Right lobe of liver (tissue), 6 donors: ENCODE results near the gene ENO3. TPM values are rescaled to one million over a fixed set of nuclear protein-coding genes. Genes with fewer than 3 reads are reported as not detected.
A peak's percentile ranks its signal among the peaks of the same experiment; 100 is the strongest.
"Not testable (repeated sequence)": the region's sequence is repeated elsewhere in the genome, so short reads cannot be mapped to it uniquely, and the experiment has no call there.

Source experiments
- ATAC-seq, 4 donors: fragments of 200-7000 bp; cut with Tn5 transposase; one replicate each; pipeline ENCODE4 v1.9.1; 2020; ENCODE audit warnings: mild to moderate bottlenecking in 4 of 4, moderate library complexity in 4 of 4
- DNase-seq, 3 donors: peaks; one replicate each; pipeline ENCODE4 v3.0.0-alpha.2; 2020
- H3K27ac ChIP-seq, 3 donors: fragments of 200-600 bp; one replicate each; pipeline ENCODE4 v1.8.0; 2022
- H3K27me3 ChIP-seq, 2 donors: fragments of 200-600 bp; one replicate each; pipeline ENCODE4 v1.8.0; 2022
- H3K36me3 ChIP-seq, 4 donors: fragments of 200-600 bp; sonication (generic) in 1 of 4; one replicate each; pipeline versions ENCODE4 v1.5.1 to v1.8.0; 2017 to 2022; ENCODE audit warnings: control low read depth in 1 of 4
- H3K4me1 ChIP-seq, 4 donors: fragments of 200-600 bp; sonication (generic) in 1 of 4; one replicate each; pipeline versions ENCODE4 v1.5.1 to v1.8.0; 2017 to 2022; ENCODE audit warnings: control low read depth in 1 of 4
- H3K4me3 ChIP-seq, 3 donors: fragments of 200-600 bp; one replicate each; pipeline ENCODE4 v1.8.0; 2022
- H3K9me3 ChIP-seq, 4 donors: fragments of 200-600 bp; sonication (generic) in 1 of 4; one replicate each; pipeline versions ENCODE4 v1.5.1 to v1.8.0; 2017 to 2022; ENCODE audit warnings: control low read depth in 1 of 4
- CTCF ChIP-seq, 4 donors: fragments of 200-600 bp in 3 of 4; fragments of 450-650 bp in 1 of 4; IDR thresholded peaks; one replicate each; pipeline versions ENCODE4 v1.5.1 to v1.8.0; 2016 to 2022; ENCODE audit warnings: antibody characterized with exemption in 4 of 4, mild to moderate bottlenecking in 2 of 4
- POLR2A ChIP-seq: fragments of 450-650 bp; IDR thresholded peaks from one replicate; pipeline ENCODE4 v1.6.1; 2017; ENCODE audit warnings: antibody characterized with exemption, mild to moderate bottlenecking
- WGBS: methylation state at CpG from one replicate; pipeline ENCODE4 v1.1.6; 2018; ENCODE audit warnings: low coverage, low lambda C conversion rate; ENCODE audit not compliant: insufficient coverage; ENCODE audit errors: missing lambda C conversion rate; 5-methylcytosine and 5-hydroxymethylcytosine counted together
- intact Hi-C, 2 donors: fragments of 100-400 bp; cut with DNase I; formaldehyde crosslinking; loops; one replicate each; pipeline versions ENCODE4 v1.11.2 to v1.14.1; 2022
- total RNA-seq, 6 experiments: library from RNA; depleted of rRNA in 2 of 6; stranded (reverse); fragments of >200 nt in 2 of 6; fragmentation: NEBNext Ultra II Directional in 3 of 6; extraction: Animal tissue kit (Norgen Biotek cat#: 25700) in 3 of 6; gene quantifications; one replicate each; pipeline versions ENCODE4 v1.1.0 to v1.2.4, GENCODE V29; 2016 to 2023
- donor health status: DM: no; HTN: yes; CAD: no.
- donor health status: DM: no; HTN: no; CAD: no.
- donor health status: DM: no; HTN: no; CAD: no.
- donor health status: DM: no; HTN: yes; CAD: no.
- donor health status: DM: no; HTN: yes; CAD: no.

ENO3 gene
- total RNA-seq, 6 experiments from 2014 or later: 54.7 to 69.8 (median 58.7) TPM

- Histone ChIP-seq H3K4me1 (peaks cover 0 to 27% (median 3%) of the 10 kb centered on the region in 4 donors), H3K27ac (peak overlapping the region; percentile 45 to 80 (median 78)), H3K27me3 (no peaks in the 10 kb centered on the region), H3K9me3 (no peaks in the 10 kb centered on the region), H3K36me3 (no peaks in the 10 kb centered on the region), H3K4me3 (peak overlapping the region in 1 of 3 donors; percentile 7)
- peak; percentile 75 to 86 (median 83) for DNase-seq
- intact Hi-C loops: no loop called here
- WGBS: 11% methylated on average over 10 of the region's 10 CpGs
- ATAC-seq: peak; percentile 91 to 95 (median 93)
- TF ChIP-seq CTCF (IDR thresholded peaks at IDR 0.05) (no peak), POLR2A (peak; percentile 45)
Measured at GRCh38 chr17:4920351-4921048, 30.4 kb upstream of the ENO3 start.

DNA sequence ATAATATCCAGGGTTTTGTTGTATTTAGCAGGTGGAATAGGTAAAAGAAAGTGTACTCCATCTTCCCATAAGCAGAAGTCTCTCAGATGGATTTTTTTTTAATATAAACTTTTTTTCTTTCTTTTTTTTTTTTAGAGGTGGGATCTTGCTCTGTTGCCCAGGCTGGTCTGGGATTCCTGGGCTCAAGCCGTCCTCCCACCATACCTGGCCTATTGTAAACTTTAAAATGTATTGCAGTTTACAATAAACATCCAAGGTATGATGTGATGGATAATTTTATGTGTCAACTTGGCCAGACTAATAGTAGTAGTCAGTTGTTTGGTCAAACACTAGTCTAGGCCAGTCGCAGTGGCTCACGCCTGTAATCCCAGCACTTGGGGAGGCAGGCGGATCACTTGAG is 29.6 kb upstream of the ENO3 start:
- Histone ChIP-seq H3K27ac (peak overlapping the region; percentile 45 to 80 (median 78)), H3K4me1 (peaks cover 0 to 27% (median 3%) of the 10 kb centered on the region in 4 donors), H3K9me3 (no peaks in the 10 kb centered on the region), H3K27me3 (no peaks in the 10 kb centered on the region), H3K36me3 (no peaks in the 10 kb centered on the region), H3K4me3 (peak overlapping the region in 1 of 3 donors; percentile 7)
- ATAC-seq: no peak
- intact Hi-C loops: no loop called here
- WGBS: 76% methylated on average over 4 of the region's 4 CpGs
- DNase-seq: no peak
- TF ChIP-seq CTCF (IDR thresholded peaks at IDR 0.05) (no peak), POLR2A (no peak)

DNA sequence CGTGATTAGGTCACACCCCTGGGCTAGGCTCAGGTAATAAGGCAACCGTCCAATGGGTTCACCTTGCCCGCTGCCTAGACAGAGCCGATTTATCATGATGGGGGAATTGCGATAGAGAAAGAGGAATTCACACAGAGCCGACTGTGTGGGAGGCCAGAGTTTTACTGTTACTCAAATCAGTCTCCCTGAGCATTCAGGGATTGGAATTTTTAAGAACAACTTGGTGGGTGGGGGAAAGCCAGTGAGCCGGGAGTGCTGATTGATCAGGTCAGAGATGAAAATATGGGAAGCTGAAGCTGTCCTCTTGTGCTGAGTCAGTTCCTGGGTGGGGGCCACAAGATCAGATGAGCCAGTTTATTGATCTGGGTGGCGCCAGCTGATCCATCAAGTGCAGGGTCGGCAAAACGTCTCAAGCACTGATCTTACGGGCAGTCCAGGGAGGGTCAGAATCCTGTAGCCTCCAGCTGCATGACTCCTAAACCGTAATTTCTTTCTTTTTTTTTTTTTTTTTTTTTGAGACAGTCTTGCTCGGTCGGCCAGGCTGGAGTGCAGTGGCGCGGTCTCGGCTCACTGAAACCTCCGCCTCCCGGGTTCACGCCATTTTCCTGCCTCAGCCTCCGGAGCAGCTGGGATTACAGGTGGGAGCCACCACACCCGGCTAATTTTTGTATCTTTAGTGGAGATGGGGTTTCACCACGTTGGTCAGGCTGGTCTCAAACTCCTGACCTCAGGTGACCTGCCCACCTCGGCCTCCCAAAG is 24.2 kb upstream of the ENO3 start:
- DNase-seq: peak in 1 of 3 donors; percentile 20

GRCh38 chr17:4928881-4929280 is 22.0 kb upstream of the ENO3 start:
- H3K27ac ChIP-seq: no peak overlapping the region
- H3K36me3 ChIP-seq: no peaks in the 10 kb centered on the region
- H3K4me3 ChIP-seq: no peak overlapping the region
- no peak for ATAC-seq
- intact Hi-C loops: no loop called here
- TF ChIP-seq POLR2A: no peak
- TF ChIP-seq CTCF (IDR thresholded peaks at IDR 0.05): no peak
- 92% methylated on average over 18 of the region's 18 CpGs for WGBS
- no peaks in the 10 kb centered on the region for H3K27me3 ChIP-seq
- H3K9me3 ChIP-seq: no peaks in the 10 kb centered on the region
- no peak for DNase-seq
- H3K4me1 ChIP-seq: peaks cover 0 to under 1% (median 0%) of the 10 kb centered on the region in 4 donors

More for the DNA sequence above, 24.2 kb upstream of the ENO3 start:
- H3K27ac ChIP-seq, H3K4me1 ChIP-seq, H3K4me3 ChIP-seq, H3K36me3 ChIP-seq, intact Hi-C loops, H3K27me3 ChIP-seq, ATAC-seq, H3K9me3 ChIP-seq: not testable (repeated sequence)
- 43% methylated on average over 14 of the region's 24 CpGs for WGBS

DNA sequence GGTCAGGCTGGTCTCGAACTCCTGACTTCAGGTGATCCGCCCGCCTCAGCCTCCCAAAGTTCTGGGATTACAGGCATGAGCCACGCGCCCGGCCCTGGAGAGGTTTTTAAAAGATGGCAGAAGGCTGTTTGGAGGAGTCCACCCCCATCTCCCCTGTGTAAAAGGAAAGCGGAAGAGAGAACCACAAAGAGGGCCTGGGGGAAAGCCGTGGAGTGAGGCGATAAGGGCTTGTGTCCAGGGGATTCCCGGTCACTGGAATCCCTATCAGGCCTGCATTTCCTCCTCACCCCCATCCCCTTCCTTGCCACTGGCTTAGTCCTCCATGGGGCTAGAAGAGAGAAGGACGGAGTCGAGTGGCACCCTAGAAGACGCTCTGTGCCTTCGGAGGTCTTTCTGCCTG is 19.0 kb upstream of the ENO3 start, which contains the start of gene GP1BA:
Gene GP1BA, plus strand, starts transcription at position 315 of the 400 bp plus-strand sequence. CDS start 328 bp downstream, outside the sequence.
- Histone ChIP-seq H3K27ac (no peak within 1 kb of the TSS), H3K4me1 (peaks cover 0 to 13% (median 5%) of the 10 kb centered on the region in 4 donors), H3K36me3 (peaks cover 0 to 5% (median 0%) of the 10 kb centered on the region in 4 donors), H3K4me3 (no peak within 1 kb of the TSS), H3K9me3 (no peaks in the 10 kb centered on the region), H3K27me3 (no peaks in the 10 kb centered on the region)
- intact Hi-C loops: no loop called here
- DNase-seq (no peak), ATAC-seq (peak in 1 of 4 donors; percentile 41)
- 77% methylated on average over 13 of the region's 14 CpGs for WGBS
- TF ChIP-seq CTCF (IDR thresholded peaks at IDR 0.05): no peak
- TF ChIP-seq POLR2A: no peak
